HepG2 (cell line): ENCODE measurements around the gene PBX1. TPM values are rescaled to one million over a fixed set of nuclear protein-coding genes. Genes with fewer than 3 reads are reported as not detected.

ENCODE experiments used
- ATAC-seq: fragments of 200-7000 bp; cut with Tn5 transposase; 3 replicates; pipeline ENCODE4 v1.9.1; 2020; ENCODE audit warnings: mild to moderate bottlenecking, moderate library complexity
- BruUV-seq: library from RNA; stranded (reverse); fragments of 400-500 nt; replicated peaks from 2 replicates; lab custom pipeline; 2021; lab: Mats Ljungman, UMichigan
- CTCF ChIA-PET: fragments of 300-600 bp; formaldehyde crosslinking; extraction: SDS; loops from one replicate; lab custom pipeline; 2021; ENCODE audit warnings: low total read pairs, inconsistent platforms, low intra/inter-chr PET ratio; lab: Yijun Ruan, JAX
- POLR2A ChIA-PET: fragments of 350-600 bp; sonication (Branson Sonifier 250); formaldehyde crosslinking; loops from one replicate; lab custom pipeline; 2020; ENCODE audit warnings: antibody characterized with exemption, inconsistent platforms; lab: Yijun Ruan, JAX
- DNase-seq: peaks from one replicate; pipeline ENCODE4 v3.0.0-alpha.2; 2015; ENCODE audit warnings: low spot score
- FAIRE-seq: peaks from 3 replicates; lab custom pipeline; 2011; peaks lifted over from hg19 to GRCh38; lab: Jason Lieb, UNC
- H2AFZ ChIP-seq: one replicate; pipeline ENCODE4 v1.6.1; 2011; ENCODE audit warnings: low read length, inconsistent platforms
- H3K27ac ChIP-seq: fragments of 300-600 bp; 3 replicates; pipeline ENCODE4 v1.8.0; 2011; ENCODE audit warnings: mixed run types, mild to moderate bottlenecking, mixed read lengths, low read length, inconsistent platforms; ENCODE audit not compliant: insufficient read depth; ENCODE audit errors: extremely low read length
- H3K27me3 ChIP-seq, 2 experiments: fragments of 200-600 bp in 1 of 2; 2 replicates in 1 of 2; 3 replicates in 1 of 2; pipeline versions ENCODE4 v1.6.0 to v1.8.0; 2011; ENCODE audit warnings: low read length in 2 of 2, mild to moderate bottlenecking in 2 of 2, moderate library complexity in 2 of 2, inconsistent platforms in 1 of 2; ENCODE audit not compliant: insufficient read depth in 2 of 2, control insufficient read depth in 1 of 2
- H3K36me3 ChIP-seq, 2 experiments: fragments of 200-600 bp in 1 of 2; replicated peaks in 1 of 2; 2 replicates in 1 of 2; 3 replicates in 1 of 2; pipeline versions ENCODE4 v1.5.1 to v1.8.0; 2011; ENCODE audit warnings: low read length in 2 of 2, inconsistent platforms in 1 of 2; ENCODE audit not compliant: insufficient read depth in 2 of 2, control insufficient read depth in 1 of 2
- H3K4me1 ChIP-seq: 2 replicates; pipeline ENCODE4 v1.5.1; 2012; ENCODE audit warnings: low read length, inconsistent platforms; ENCODE audit not compliant: insufficient read depth
- H3K4me2 ChIP-seq: 2 replicates; pipeline ENCODE4 v1.6.0; 2011; ENCODE audit warnings: low read depth, low read length, inconsistent platforms
- H3K4me3 ChIP-seq, 3 experiments: fragments of 200-600 bp in 1 of 3; sonication (generic), shearing (Covaris generic) in 1 of 3; replicated peaks in 1 of 3; 2 replicates each; pipeline ENCODE4 v1.5.1; 2011 to 2016; ENCODE audit warnings: low read length in 3 of 3, inconsistent platforms in 2 of 3, low read depth in 2 of 3, mild to moderate bottlenecking in 2 of 3, control low read depth in 1 of 3, mixed read lengths in 1 of 3; ENCODE audit not compliant: insufficient read depth in 1 of 3
- H3K79me2 ChIP-seq: one replicate; pipeline ENCODE4 v1.6.1; 2011; ENCODE audit warnings: low read length, inconsistent platforms; ENCODE audit not compliant: insufficient read depth
- H3K9ac ChIP-seq: 2 replicates; pipeline ENCODE4 v1.6.0; 2011; ENCODE audit warnings: mild to moderate bottlenecking, low read depth, low read length, inconsistent platforms; ENCODE audit not compliant: insufficient read depth
- H3K9me3 ChIP-seq: 2 replicates; pipeline ENCODE4 v1.5.1; 2012; ENCODE audit warnings: mild to moderate bottlenecking, low read length
- H4K20me1 ChIP-seq: 2 replicates; pipeline ENCODE4 v1.6.0; 2011; ENCODE audit warnings: inconsistent platforms, mild to moderate bottlenecking, low read length, moderate library complexity; ENCODE audit not compliant: insufficient read depth
- ATM ChIP-seq: fragments of 450-650 bp; IDR thresholded peaks from 2 replicates; pipeline ENCODE4 v1.7.1; 2017; ENCODE audit warnings: mild to moderate bottlenecking, borderline replicate concordance
- HBP1 ChIP-seq: IDR thresholded peaks from 2 replicates; pipeline ENCODE4 v1.6.1; 2016; ENCODE audit warnings: low read depth, control low read depth
- MAFF ChIP-seq: IDR thresholded peaks from 2 replicates; pipeline ENCODE4 v1.6.1; 2011; ENCODE audit warnings: low read depth, low read length, improper control_type of control experiment
- MIXL1 ChIP-seq: IDR thresholded peaks from 2 replicates; pipeline ENCODE4 v1.6.1; 2016
- RAD51 ChIP-seq: fragments of 450-650 bp; IDR thresholded peaks from 2 replicates; pipeline ENCODE4 v1.6.1; 2016; ENCODE audit warnings: borderline replicate concordance
- RBM22 ChIP-seq: fragments of 200-400 bp; formaldehyde crosslinking; optimal IDR thresholded peaks from 2 replicates; pipeline ENCODE3; 2017; ENCODE audit warnings: mild to moderate bottlenecking, low read length, moderate library complexity
- ZNF512 ChIP-seq: sonication (generic); formaldehyde crosslinking; IDR thresholded peaks from 2 replicates; pipeline ENCODE4 v1.4.0; 2020; ENCODE audit warnings: mild to moderate bottlenecking, missing genetic modification reagents
- ZNF598 ChIP-seq: sonication (generic); formaldehyde crosslinking; IDR thresholded peaks from 2 replicates; pipeline ENCODE4 v1.5.1; 2020; ENCODE audit warnings: mild to moderate bottlenecking, missing genetic modification reagents, borderline replicate concordance
- ZNF766 ChIP-seq: sonication (generic); formaldehyde crosslinking; IDR thresholded peaks from 2 replicates; pipeline ENCODE4 v1.5.0; 2020; ENCODE audit warnings: missing genetic modification reagents, borderline replicate concordance
- ZSCAN25 ChIP-seq: sonication (generic); formaldehyde crosslinking; IDR thresholded peaks from 2 replicates; pipeline ENCODE4 v1.8.0; 2022; ENCODE audit warnings: mild to moderate bottlenecking, missing genetic modification reagents
- ZSCAN31 ChIP-seq: sonication (generic); formaldehyde crosslinking; IDR thresholded peaks from 2 replicates; pipeline ENCODE4 v1.5.0; 2020; ENCODE audit warnings: low read depth, mild to moderate bottlenecking, missing genetic modification reagents
- WGBS: methylation state at CpG from one replicate; pipeline ENCODE4 v1.1.6; 2017; ENCODE audit warnings: low lambda C conversion rate; 5-methylcytosine and 5-hydroxymethylcytosine counted together
- in situ Hi-C: cut with HindIII; loops from 2 replicates; pipeline ENCODE4 v1.10.0; 2017; ENCODE audit warnings: low pct_unique_long_range_greater_than_20kb; ENCODE audit not compliant: extremely low pct_ligation_motif_present
- intact Hi-C: fragments of 100-400 bp; cut with micrococcal nuclease; formaldehyde crosslinking; loops from one replicate; pipeline ENCODE4 v1.10.0; 2022; ENCODE audit not compliant: unreplicated experiment
- polyA plus RNA-seq, 8 experiments: library from polyadenylated mRNA; depleted of rRNA in 3 of 8; stranded (reverse) in 7 of 8; unstranded in 1 of 8; fragments of >200 nt; fragmentation: Illumina TruSeq in 4 of 8; extraction: Trizol in 4 of 8; gene quantifications; 2 replicates each; pipeline versions ENCODE4 v1.2.1 to v1.2.3, GENCODE V29; 2011 to 2016; ENCODE audit warnings: low read depth in 4 of 8, missing spikeins in 1 of 8, mixed read lengths in 1 of 8; ENCODE audit not compliant: insufficient read depth in 1 of 8
- total RNA-seq, 5 experiments: library from RNA; depleted of rRNA; stranded (reverse); fragments of >200 nt; fragmentation: Illumina TruSeq; extraction: Trizol; gene quantifications; 2 replicates each; pipeline ENCODE4 v1.2.3, GENCODE V29; 2016; ENCODE audit warnings: low read depth in 1 of 5

Gene PBX1
- total and polyA plus RNA-seq, 2 of the 13 experiments (the other 11 are each of a cell fraction or from before 2014, with no cell fraction given) = 0.24 TPM; not detected in 1

GRCh38 chr1:164618202-164618564 lies 59.2 kb downstream of the PBX1 start:
- Histone ChIP-seq H3K4me2 (no peak overlapping the region), H2AFZ (no peak overlapping the region), H3K4me3 (no peak overlapping the region), H3K79me2 (no peaks in the 10 kb centered on the region), H3K9ac (no peak overlapping the region), H4K20me1 (no peaks in the 10 kb centered on the region), H3K27ac (no peak overlapping the region), H3K4me1 (peaks cover 4% of the 10 kb centered on the region; the same call in 1 of the 2 replicates), H3K9me3 (no peaks in the 10 kb centered on the region), H3K27me3 (no peaks in the 10 kb centered on the region), H3K36me3 (no peaks in the 10 kb centered on the region)
- in situ Hi-C loops = loop anchor here (10.0 kb wide), 2 partner anchors 1083 to 1203 kb away; no protein-coding TSS in a partner anchor
- BruUV-seq = no TSS peak
- TF ChIP-seq RBM22 = no peak
- no peak for TF ChIP-seq ZSCAN25 (CRISPR knock-in tag)
- TF ChIP-seq ZSCAN31 (CRISPR knock-in tag) = no peak
- no peak for TF ChIP-seq ZNF512 (CRISPR knock-in tag)
- no peak for TF ChIP-seq ATM
- TF ChIP-seq ZNF766 = no peak
- no peak for TF ChIP-seq MAFF
- TF ChIP-seq ZNF598 (CRISPR knock-in tag) = no peak
- TF ChIP-seq RAD51 = no peak
- TF ChIP-seq HBP1 (CRISPR knock-in tag) = no peak
- TF ChIP-seq MIXL1 (CRISPR knock-in tag) = no peak
- no peak for FAIRE-seq
- WGBS = 66% methylated on average over 5 of the region's 5 CpGs
- ATAC-seq = no peak
- POLR2A ChIA-PET = no interaction called here
- CTCF ChIA-PET = interaction anchor here (1.3 to 2.1 kb wide), 4 partner anchors 452 to 1208 kb away, joined by 4 to 12 read pairs (median 8); no protein-coding TSS in a partner anchor
- DNase-seq = no peak
- intact Hi-C loops = loop anchor here (1.0 to 5.0 kb wide), 6 partner anchors 377 to 1261 kb away; no protein-coding TSS in a partner anchor
